ENCODE data around the gene NCBP3.

- no peak for TF ChIP-seq POLR2A (IDR thresholded peaks at IDR 0.05)
- TF ChIP-seq CTCF (IDR thresholded peaks at IDR 0.05) = no peak
- TF ChIP-seq POLR2AphosphoS5 (IDR thresholded peaks at IDR 0.05) = no peak
Observed at GRCh38 chr17:3895354-3895753, 49.3 kb upstream of the NCBP3 start.
